Activated CD4-positive, CD25-positive, alpha-beta regulatory T cell treated with anti-CD3 and anti-CD28 coated beads, Interleukin-2, amount 50 U/mL, for 72 hours (primary cell): ENCODE data around the gene MYOD1.

Experiments used
- DNase-seq: peaks from one replicate; pipeline ENCODE4 v3.0.0; 2021

MYOD1 gene

GRCh38 chr11:17719028-17719937 is at the start of gene MYOD1:
Gene MYOD1 (plus strand): TSS chr11:17719571. CDS start chr11:17719783, 212 bp downstream.
- no peak for DNase-seq

GRCh38 chr11:17672469-17672868 is 46.9 kb upstream of the MYOD1 start:
- no peak for DNase-seq

GRCh38 chr11:17673951-17674350 is 45.4 kb upstream of the MYOD1 start:
- DNase-seq = no peak

GRCh38 chr11:17682848-17683247 is 36.5 kb upstream of the MYOD1 start:
- no peak for DNase-seq

GRCh38 chr11:17683377-17684161 is 35.8 kb upstream of the MYOD1 start:
- no peak for DNase-seq

- DNase-seq = no peak
Observed at GRCh38 chr11:17684550-17684949, 34.8 kb upstream of the MYOD1 start.

DNA sequence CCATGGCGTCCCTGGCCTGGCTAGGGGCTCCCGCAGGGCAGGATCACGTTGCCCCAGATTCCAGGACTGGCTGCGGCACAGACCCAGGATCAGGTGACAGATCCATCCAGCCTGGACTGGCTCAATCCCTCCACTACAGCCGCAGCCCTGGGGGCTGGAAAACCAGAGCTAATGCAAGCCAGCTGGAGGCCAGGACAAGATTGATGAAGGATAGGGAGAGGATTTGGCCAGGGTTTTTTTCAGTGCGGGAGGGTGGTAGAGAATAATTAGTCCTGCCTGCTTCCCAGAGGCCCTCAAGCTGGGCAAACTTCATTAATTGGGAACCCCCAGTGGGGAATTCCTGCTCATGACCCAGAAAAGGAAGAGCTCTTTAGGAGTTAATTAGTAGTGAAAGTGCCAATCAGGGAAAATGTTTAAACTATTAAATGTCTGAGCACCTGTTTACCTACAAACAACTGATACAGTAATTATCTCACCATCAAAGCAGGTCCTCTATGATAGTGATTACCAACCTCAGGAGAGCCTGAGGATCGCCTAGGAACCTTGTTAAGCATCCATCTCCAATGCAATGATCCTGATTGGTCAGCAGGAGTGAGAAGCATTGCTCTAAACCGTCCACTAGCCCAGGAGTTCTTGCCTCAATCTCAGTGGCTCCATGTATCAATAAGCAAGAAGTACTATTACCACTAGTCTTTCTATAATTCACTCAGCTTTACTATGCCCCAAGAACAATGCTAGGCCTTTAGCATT is 33.0 kb upstream of the MYOD1 start:
- DNase-seq = no peak

DNA sequence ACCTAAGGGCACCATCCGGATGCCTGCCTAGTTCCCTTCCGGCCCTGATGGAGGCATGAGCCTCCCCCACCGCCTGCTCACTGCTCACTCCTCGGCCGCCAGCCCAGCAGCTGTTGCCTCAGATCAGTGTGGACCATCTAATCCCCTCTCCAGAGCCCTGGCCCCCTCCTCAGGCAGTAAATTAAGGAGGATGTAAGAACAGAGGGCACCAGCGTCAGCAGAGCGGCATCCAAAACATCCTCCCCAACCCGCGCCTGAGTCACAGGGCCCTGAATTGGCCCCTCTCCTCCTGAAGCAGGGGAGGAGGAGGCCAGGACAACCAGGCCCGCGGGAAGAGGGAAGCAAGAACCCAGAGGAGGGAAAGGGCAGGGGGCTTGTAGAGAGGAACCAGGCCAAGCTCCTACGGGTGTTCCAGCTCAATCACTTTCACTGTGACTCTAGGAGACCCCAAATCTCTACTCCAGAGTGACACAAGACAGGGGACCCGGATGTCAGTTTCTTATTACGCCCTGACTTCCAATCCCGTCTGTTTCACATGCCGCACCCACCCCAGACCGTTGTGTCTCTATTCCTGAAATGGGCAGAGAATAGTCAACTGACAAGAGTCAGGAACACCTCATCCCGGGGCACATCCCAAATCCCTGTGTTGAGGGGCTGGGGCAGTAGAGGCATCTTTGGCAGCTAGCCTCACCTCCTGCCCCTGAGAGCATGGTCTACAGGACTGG is 31.3 kb upstream of the MYOD1 start:
- DNase-seq = no peak

GRCh38 chr11:17691550-17691949 is 27.8 kb upstream of the MYOD1 start:
- DNase-seq = no peak

GRCh38 chr11:17691976-17692375 is 27.4 kb upstream of the MYOD1 start:
- no peak for DNase-seq

- no peak for DNase-seq
Observed at GRCh38 chr11:17692931-17693330, 26.4 kb upstream of the MYOD1 start.

- no peak for DNase-seq
Observed at GRCh38 chr11:17693531-17693930, 25.8 kb upstream of the MYOD1 start.

GRCh38 chr11:17694494-17695110 is 24.8 kb upstream of the MYOD1 start:
- no peak for DNase-seq

DNA sequence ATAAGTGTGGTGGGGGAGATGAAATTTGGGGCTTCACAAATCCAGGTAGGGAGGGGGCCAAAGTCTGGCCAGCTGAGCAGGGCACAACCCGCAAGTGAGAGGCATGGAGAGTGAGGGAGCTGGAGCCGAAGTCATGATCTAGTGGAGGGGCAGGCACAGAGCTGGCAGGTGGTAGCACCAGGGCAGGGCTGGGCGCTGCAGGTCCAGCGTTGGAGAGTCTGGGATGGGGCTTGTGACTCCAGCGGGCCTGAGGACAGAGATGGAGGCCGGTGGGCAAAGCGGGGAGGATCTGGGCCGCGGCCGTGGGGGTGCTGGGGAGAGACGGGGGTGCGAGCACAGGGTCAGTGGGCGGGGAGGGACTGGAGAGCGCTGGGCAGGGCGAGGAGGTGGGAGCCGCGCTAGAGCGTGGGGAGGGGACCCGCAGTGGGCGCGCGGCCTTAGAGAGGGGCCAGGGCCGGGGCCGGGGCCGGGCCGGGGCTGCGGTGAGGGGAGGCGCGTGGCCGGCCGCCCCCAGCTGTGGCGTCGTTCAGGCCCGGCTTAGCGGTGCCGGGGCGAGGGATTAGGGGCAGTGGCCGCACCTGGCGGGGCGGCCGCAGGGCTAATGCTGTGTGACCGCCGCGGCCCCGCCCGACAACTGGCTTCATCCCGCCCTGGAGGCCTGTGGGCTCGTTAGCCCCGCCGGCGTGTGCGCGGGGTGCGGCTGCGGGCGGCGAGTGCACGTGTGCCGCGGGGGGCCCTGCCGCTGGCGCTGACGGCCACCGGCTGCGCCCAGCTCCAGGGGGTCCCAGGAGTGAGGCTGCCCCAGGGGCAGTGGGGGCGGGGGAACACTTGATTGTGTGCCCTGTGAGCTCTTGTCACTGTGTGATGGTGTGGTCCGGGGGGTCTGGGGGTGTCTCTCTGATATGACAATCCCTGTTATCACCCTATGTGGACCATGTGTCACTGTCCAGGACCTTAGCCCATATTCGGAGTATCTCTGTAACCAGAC is 23.6 kb upstream of the MYOD1 start:
- DNase-seq = no peak

DNA sequence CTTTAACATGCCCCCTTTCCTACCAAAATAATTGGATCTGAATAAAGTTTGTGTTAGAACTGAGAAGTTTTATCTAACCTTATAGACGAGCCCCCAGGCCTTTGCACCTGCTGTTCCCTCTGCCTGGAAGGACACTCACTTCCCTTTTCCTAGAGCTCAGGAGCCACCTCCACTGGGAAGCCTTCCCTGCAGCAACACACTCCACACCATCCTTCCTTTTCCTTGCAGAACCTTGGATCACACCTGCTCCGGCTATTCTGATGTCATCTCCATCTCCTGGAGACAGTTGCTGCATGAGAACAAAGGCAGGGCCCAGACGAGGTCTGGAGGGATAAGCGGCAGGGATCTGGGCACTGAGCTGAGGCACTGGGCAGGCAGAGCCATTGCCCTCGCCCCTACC is 22.6 kb upstream of the MYOD1 start:
- no peak for DNase-seq

- no peak for DNase-seq
Observed at GRCh38 chr11:17697175-17697949, 22.0 kb upstream of the MYOD1 start.

DNA sequence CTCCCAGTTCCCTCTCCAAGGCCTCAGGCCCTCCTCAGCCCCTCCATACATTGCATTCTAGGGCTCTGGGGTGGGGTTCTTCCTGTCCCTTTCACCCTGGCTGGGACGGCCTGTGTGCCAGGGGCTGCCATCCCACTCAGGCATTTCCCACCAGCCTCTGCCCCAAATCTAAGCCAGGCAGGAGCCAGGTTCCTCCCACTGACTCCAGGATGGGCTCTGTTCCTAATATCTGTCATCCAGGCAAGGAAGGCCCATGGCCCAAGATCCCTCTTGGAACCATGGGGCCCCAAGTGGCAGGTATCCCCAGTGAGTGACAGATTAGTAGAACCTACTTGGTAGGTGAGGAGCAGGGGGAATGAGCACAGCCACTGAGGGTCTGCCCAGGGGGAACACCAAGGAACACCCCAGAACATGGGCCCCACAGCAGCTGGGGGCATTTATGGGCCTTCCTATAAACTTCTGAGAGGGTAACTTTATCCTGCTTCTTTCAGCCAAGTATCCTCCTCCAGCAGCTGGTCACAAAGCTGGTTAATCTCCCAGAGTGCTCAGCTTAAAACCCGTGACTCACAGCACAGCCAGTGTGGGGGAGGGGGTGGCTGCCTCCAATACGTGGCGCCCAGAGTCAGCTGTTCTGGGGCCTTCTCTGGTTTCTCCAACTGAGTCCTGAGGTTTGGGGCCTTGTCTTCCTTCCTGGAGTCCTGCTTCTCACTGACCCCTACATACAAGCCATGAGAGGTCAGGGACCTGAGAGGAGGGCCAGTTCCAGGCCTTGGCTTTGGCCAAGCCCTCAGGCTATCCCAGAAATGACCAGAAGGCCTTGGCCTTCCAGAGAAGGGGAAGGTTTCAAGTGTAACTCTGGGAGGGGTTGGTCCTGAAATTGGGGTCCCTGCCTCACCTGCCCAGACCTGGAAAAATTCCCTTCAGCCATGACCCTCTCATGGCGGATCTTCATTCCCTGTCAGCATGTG is 19.9 kb upstream of the MYOD1 start:
- DNase-seq = no peak

DNA sequence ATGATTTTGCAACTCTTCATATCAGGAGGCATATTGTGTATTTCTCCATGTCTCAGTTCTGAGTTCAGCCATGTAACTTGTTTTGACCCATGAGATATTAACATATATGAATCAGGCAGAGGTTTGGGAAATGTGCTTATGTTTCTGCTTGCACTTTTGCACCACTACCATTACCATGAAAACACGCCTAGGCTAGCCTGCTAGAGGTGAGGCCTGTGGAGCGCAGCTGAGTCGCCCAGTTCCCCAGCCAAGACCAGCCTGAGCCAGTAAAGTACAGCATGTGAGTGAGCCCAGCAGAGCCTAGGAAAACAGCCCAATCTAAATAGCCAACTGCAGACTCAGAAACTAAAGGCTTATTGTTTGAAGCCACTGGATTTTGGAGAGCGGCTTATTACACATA is 18.4 kb upstream of the MYOD1 start:
- DNase-seq = no peak

- DNase-seq = no peak
Observed at GRCh38 chr11:17702876-17703275, 16.5 kb upstream of the MYOD1 start.
